Subcutaneous adipose tissue (tissue), 4 donors: Measurements from ENCODE around the gene ADD2. TPM values are rescaled to one million over a fixed set of nuclear protein-coding genes. Genes with fewer than 3 reads are reported as not detected.

Experiments used
- small RNA-seq: library from RNA; depleted of rRNA; stranded (forward); fragments of <200 nt; gene quantifications from one replicate; pipeline ENCODE3, GENCODE V24; 2016
- total RNA-seq, 4 donors: library from RNA; depleted of rRNA; stranded (reverse); fragments of >200 nt; gene quantifications; one replicate each; pipeline ENCODE4 v1.1.0, GENCODE V29; 2016
- TF ChIP-seq, protein P1 (sequence below): fragments of 450-650 bp; IDR thresholded peaks from one replicate; pipeline ENCODE4 v1.5.1; 2016; ENCODE audit warnings: low read depth, mild to moderate bottlenecking, control low read depth, antibody characterized with exemption, moderate library complexity

Gene ADD2
- total RNA-seq, 4 donors from 2014 or later, result 0.75 to 2.9 (median 1.3) TPM

DNA sequence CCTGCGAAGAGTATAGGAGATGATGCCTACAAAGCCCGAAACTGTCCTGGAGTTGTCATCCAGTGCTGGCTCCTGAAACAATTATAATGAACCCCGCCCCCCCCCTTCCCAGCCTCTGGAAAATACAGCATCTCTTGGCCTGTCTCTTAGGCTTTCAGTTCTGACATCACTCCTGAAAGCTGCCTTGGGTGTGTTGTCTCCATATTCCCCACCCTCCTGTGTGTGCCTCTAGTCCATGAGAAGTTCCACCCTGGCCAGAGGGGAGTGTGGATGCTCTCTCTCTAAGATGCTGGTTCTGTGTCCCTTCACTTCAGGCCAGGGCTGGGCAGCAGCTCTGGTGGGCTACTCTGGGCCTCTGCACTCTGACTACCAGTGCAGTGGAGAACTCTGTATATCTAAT, 155.4 kb downstream of the ADD2 start:
- TF ChIP-seq, protein P1, sequence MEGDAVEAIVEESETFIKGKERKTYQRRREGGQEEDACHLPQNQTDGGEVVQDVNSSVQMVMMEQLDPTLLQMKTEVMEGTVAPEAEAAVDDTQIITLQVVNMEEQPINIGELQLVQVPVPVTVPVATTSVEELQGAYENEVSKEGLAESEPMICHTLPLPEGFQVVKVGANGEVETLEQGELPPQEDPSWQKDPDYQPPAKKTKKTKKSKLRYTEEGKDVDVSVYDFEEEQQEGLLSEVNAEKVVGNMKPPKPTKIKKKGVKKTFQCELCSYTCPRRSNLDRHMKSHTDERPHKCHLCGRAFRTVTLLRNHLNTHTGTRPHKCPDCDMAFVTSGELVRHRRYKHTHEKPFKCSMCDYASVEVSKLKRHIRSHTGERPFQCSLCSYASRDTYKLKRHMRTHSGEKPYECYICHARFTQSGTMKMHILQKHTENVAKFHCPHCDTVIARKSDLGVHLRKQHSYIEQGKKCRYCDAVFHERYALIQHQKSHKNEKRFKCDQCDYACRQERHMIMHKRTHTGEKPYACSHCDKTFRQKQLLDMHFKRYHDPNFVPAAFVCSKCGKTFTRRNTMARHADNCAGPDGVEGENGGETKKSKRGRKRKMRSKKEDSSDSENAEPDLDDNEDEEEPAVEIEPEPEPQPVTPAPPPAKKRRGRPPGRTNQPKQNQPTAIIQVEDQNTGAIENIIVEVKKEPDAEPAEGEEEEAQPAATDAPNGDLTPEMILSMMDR, result no peak

DNA sequence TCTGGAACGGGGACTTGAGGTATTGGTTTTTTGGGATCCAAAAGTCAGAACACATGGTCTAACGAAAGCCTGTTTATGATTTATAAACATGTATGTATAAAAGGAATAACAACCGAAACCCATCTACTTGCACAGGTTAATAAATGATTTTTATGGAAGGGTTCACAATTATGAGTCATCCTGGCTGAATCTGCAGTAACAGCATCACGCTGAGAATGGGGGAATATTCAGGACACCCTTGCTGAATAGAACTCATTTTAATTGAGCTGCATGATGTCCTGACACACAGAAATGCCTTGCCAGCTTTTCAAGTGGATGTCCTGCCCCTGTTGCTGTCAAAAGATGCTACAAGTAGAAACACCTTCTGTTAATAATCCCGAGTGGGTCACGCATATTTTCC, 159.6 kb downstream of the ADD2 start:
- TF ChIP-seq, protein P1, result no peak

DNA sequence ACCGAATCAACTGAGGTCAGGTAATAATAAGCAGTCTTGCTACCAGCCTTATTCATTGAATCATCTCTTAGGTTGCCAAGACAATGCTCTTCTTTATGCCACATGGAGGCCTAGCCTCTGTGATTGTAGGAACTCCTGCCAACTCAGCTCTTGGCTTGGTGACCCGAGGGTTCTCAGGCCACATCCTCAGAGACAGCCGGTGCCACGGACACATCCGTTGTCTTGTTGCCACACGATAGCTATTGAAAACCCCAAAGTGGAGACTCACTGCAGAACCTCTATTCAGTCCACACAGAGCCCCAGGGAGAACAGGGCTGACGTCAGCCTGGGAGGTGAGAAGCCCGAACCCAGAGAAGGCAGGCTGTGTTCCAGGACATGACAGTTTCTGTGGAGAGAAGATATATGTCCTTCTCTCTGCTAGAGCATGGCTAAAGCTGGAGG, 160.9 kb downstream of the ADD2 start:
- TF ChIP-seq, protein P1, result no peak

Small RNAs within 50 kb of the gene (small RNA-seq; reads per million reads assigned to genes)
- gene HMGN2P21, result not detected

Other genes starting within 250 kb of the ADD2 start
- 1 to 10 TPM; 1.1 to 3.6 (median 2.0) TPM for gene TGFA, start 214.4 kb downstream of the ADD2 start, total RNA-seq
- gene FIGLA, start 22.4 kb upstream of the ADD2 start, total RNA-seq, result not detected
- under 1 TPM in 1 of 4 donors, not detected in 3; 0.38 TPM for gene CLEC4F, start 52.4 kb upstream of the ADD2 start, total RNA-seq
- gene CD207, start 67.6 kb upstream of the ADD2 start, total RNA-seq, result not detected
- 1 to 10 TPM in 2 of 4 donors, under 1 TPM in 1, not detected in 1; 0.65 to 2.2 (median 1.9) TPM for gene VAX2, start 132.4 kb upstream of the ADD2 start, total RNA-seq
- not detected for gene ATP6V1B1, start 167.7 kb upstream of the ADD2 start, total RNA-seq
- 10 to 100 TPM in 2 of 4 donors, 1 to 10 TPM in 2; 3.5 to 16.4 (median 8.3) TPM for gene ANKRD53, start 210.4 kb upstream of the ADD2 start, total RNA-seq
- gene TEX261, start 226.7 kb upstream of the ADD2 start, total RNA-seq, result 10 to 100 TPM; 29.5 to 49.9 (median 33.4) TPM